Measurements from ENCODE around the gene WNK1.
"Not testable (repeated sequence)": the region's sequence is repeated elsewhere in the genome, so short reads cannot be mapped to it uniquely, and the experiment has no call there.

Gene WNK1

GRCh38 chr12:931060-931459 is 178.7 kb downstream of the WNK1 start:
- no peaks in the 10 kb centered on the region for H3K27me3 ChIP-seq
- TF ChIP-seq CTCF (IDR thresholded peaks at IDR 0.05; ENCODE audit: low read depth, low read length), result no peak
- H3K4me1 ChIP-seq, result no peaks in the 10 kb centered on the region
- peaks cover 27% of the 10 kb centered on the region for H3K36me3 ChIP-seq
- H3K9me3 ChIP-seq, result no peaks in the 10 kb centered on the region
- no peak for DNase-seq
- H3K4me3 ChIP-seq (ENCODE audit: low read depth, low read length), result no peak overlapping the region

- Histone ChIP-seq H3K9me3 (no peaks in the 10 kb centered on the region), H3K4me1 (no peaks in the 10 kb centered on the region), H3K4me3 (ENCODE audit: low read depth, low read length) (no peak overlapping the region), H3K36me3 (peaks cover 23% of the 10 kb centered on the region), H3K27me3 (no peaks in the 10 kb centered on the region)
- no peak for DNase-seq
- TF ChIP-seq CTCF (IDR thresholded peaks at IDR 0.05; ENCODE audit: low read depth, low read length), result no peak
Measured at GRCh38 chr12:931591-931990, 179.2 kb downstream of the WNK1 start.

- not testable (repeated sequence) for H3K9me3 ChIP-seq; H3K4me3 ChIP-seq (ENCODE audit: low read depth, low read length); H3K27me3 ChIP-seq; DNase-seq; H3K36me3 ChIP-seq; H3K4me1 ChIP-seq
Measured at GRCh38 chr12:935891-936290, 183.5 kb downstream of the WNK1 start.

- H3K4me1 ChIP-seq, result no peaks in the 10 kb centered on the region
- DNase-seq, result no peak
- H3K27me3 ChIP-seq, result no peaks in the 10 kb centered on the region
- H3K9me3 ChIP-seq, result no peaks in the 10 kb centered on the region
- no peak for TF ChIP-seq CTCF (IDR thresholded peaks at IDR 0.05; ENCODE audit: low read depth, low read length)
- no peak overlapping the region for H3K4me3 ChIP-seq (ENCODE audit: low read depth, low read length)
- H3K36me3 ChIP-seq, result no peaks in the 10 kb centered on the region; the same call in 1 of the 2 replicates
Measured at GRCh38 chr12:936377-937345, 184.3 kb downstream of the WNK1 start.

GRCh38 chr12:938810-939209 is 186.4 kb downstream of the WNK1 start:
- Histone ChIP-seq H3K4me3 (ENCODE audit: low read depth, low read length) (no peak overlapping the region), H3K36me3 (no peaks in the 10 kb centered on the region; the same call in 1 of the 2 replicates), H3K4me1 (no peaks in the 10 kb centered on the region), H3K9me3 (no peaks in the 10 kb centered on the region), H3K27me3 (no peaks in the 10 kb centered on the region)
- no peak for TF ChIP-seq CTCF (IDR thresholded peaks at IDR 0.05; ENCODE audit: low read depth, low read length)
- no peak for DNase-seq

- Histone ChIP-seq H3K36me3 (no peaks in the 10 kb centered on the region; the same call in 1 of the 2 replicates), H3K9me3 (no peaks in the 10 kb centered on the region), H3K4me3 (ENCODE audit: low read depth, low read length) (no peak overlapping the region), H3K4me1 (no peaks in the 10 kb centered on the region; the same call in 1 of the 2 replicates), H3K27me3 (no peaks in the 10 kb centered on the region)
- DNase-seq, result no peak
- TF ChIP-seq CTCF (IDR thresholded peaks at IDR 0.05; ENCODE audit: low read depth, low read length), result no peak
Measured at GRCh38 chr12:943051-943450, 190.7 kb downstream of the WNK1 start.
